NB4 (cell line): ENCODE results near the gene TTR.

Experiments used
- TF ChIP-seq, protein P1 (sequence below): IDR thresholded peaks from one replicate; pipeline ENCODE4 v1.5.1; 2012; ENCODE audit warnings: low read depth, low read length
- TF ChIP-seq, protein P2 (sequence below): IDR thresholded peaks from 2 replicates; pipeline ENCODE4 v1.6.1; 2011; ENCODE audit warnings: low read depth, low read length

DNA sequence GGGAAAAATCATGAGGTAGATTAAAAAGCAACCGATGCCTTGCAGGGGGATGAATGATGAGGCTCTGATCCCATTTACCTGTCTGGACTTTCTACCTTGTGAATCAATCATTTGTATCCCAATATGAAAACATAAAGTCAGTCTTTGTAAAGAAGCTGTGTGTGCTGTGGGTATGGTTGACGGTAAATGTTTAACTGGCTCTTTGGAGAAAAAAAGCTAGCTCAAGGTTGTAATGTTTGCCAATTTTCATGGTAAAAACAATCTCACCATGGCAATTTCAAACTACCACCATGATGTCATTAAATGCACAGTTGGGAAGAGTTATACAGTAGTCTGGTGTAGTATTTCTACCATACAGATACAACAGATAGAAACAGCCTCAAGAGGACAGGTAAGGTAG is 14.6 kb downstream of the TTR start:
- TF ChIP-seq, protein P1, sequence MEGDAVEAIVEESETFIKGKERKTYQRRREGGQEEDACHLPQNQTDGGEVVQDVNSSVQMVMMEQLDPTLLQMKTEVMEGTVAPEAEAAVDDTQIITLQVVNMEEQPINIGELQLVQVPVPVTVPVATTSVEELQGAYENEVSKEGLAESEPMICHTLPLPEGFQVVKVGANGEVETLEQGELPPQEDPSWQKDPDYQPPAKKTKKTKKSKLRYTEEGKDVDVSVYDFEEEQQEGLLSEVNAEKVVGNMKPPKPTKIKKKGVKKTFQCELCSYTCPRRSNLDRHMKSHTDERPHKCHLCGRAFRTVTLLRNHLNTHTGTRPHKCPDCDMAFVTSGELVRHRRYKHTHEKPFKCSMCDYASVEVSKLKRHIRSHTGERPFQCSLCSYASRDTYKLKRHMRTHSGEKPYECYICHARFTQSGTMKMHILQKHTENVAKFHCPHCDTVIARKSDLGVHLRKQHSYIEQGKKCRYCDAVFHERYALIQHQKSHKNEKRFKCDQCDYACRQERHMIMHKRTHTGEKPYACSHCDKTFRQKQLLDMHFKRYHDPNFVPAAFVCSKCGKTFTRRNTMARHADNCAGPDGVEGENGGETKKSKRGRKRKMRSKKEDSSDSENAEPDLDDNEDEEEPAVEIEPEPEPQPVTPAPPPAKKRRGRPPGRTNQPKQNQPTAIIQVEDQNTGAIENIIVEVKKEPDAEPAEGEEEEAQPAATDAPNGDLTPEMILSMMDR = no peak
- TF ChIP-seq, protein P2, sequence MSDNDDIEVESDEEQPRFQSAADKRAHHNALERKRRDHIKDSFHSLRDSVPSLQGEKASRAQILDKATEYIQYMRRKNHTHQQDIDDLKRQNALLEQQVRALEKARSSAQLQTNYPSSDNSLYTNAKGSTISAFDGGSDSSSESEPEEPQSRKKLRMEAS = no peak
